ENCODE measurements around the gene FBXO2. TPM values are rescaled to one million over a fixed set of nuclear protein-coding genes. Genes with fewer than 3 reads are reported as not detected.

Gene FBXO2
- total RNA-seq, 1 donor from 2014 or later, result 17.2 TPM

DNA sequence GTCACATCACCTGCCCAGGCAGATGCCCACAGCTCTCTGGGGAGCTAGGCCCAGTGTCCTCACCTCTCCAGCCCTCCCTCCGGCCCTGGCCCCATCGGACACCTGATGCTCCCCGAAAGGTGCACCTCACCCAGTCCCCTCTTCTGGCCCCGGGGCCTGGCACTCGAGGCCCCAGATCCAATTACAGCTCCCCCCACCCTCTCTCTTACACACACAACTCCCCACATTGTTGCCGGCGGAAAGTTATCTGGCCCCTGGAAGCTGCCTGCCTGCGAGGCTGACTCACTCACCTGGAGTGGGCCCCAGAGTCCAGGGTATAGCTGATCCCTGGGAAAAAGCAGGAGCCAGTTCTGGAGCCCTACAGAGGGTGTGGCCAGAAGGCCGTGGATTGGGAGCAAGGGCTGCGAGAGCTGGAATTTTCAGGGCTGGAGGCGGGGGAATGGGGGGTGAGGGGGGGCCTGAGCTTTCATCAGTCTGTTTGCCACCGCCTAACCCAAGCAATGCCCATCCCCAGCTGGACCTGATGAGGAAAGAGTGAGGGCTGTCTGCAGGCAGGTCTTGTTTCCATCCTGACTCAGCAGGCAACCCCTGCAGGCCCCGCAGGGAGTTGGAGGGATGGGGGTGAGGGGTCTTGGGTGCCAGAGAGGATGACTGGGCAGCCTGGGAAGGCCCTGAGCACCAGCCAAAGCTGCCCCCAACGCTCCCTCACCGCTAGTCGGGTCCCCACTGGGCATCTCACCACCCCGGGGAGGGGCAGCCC lies 948 bp downstream of the FBXO2 start:
- DNase-seq (ENCODE audit: low read depth), result peak; percentile 33

GRCh38 chr1:11652203-11652780 lies 1.9 kb downstream of the FBXO2 start:
- no peak for DNase-seq (ENCODE audit: low read depth)

- DNase-seq (ENCODE audit: low read depth), result no peak
Observed at GRCh38 chr1:11651017-11651416, 3.2 kb downstream of the FBXO2 start.

GRCh38 chr1:11650331-11650991 lies 3.8 kb downstream of the FBXO2 start:
- peak; percentile 50 for DNase-seq (ENCODE audit: low read depth)

- no peak for DNase-seq (ENCODE audit: low read depth)
Observed at GRCh38 chr1:11649624-11650330, 4.5 kb downstream of the FBXO2 start.

- DNase-seq (ENCODE audit: low read depth), result no peak
Observed at GRCh38 chr1:11649237-11649623, 5.0 kb downstream of the FBXO2 start.

- no peak for DNase-seq (ENCODE audit: low read depth)
Observed at GRCh38 chr1:11648732-11649158, 5.5 kb downstream of the FBXO2 start.

- no peak for DNase-seq (ENCODE audit: low read depth)
Observed at GRCh38 chr1:11648039-11648438, 6.2 kb downstream of the FBXO2 start.

DNA sequence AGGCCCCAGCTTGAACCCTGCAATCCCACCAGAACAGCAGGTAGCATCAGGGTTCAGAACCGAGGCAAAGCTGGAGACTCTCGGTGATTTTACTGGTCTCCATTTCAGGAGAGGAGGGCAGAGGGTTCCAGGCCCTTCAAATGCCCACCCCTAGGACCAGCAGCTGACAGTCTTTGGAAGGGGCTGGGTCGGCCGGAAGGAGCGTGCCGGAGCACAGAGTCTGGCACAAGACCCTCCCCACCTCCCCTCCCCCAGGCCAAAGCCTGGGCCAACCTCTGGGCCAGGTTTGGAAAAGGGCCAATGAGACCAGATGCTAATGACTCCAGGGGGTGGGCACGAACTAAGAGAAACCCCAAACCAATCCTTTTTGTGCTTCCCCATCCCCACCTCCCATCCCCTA lies 6.9 kb downstream of the FBXO2 start:
- DNase-seq (ENCODE audit: low read depth), result no peak

DNA sequence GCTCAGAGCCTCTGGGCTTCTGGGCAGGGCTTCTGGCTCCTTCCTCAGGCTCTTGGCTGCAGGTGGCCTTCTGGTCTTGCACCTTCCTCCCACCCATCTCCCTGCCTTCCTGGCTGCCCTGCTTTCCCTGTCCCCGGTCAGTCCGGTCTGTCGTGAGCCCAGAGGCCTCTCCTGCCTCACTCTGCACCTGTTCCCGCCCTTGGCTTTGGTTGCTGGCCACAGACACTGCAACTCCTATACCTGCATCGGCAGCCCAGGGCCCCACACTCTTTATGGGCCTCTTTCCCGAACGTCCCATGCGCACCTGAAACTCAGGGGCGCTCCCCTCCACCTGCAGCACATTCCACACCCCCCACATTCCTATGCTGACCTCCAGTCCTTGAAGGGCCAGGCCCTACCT lies 7.9 kb downstream of the FBXO2 start:
- no peak for DNase-seq (ENCODE audit: low read depth)

- DNase-seq (ENCODE audit: low read depth), result peak; percentile 43
Observed at GRCh38 chr1:11645670-11646265, 8.5 kb downstream of the FBXO2 start.

- no peak for DNase-seq (ENCODE audit: low read depth)
Observed at GRCh38 chr1:11645270-11645669, 9.0 kb downstream of the FBXO2 start.

DNA sequence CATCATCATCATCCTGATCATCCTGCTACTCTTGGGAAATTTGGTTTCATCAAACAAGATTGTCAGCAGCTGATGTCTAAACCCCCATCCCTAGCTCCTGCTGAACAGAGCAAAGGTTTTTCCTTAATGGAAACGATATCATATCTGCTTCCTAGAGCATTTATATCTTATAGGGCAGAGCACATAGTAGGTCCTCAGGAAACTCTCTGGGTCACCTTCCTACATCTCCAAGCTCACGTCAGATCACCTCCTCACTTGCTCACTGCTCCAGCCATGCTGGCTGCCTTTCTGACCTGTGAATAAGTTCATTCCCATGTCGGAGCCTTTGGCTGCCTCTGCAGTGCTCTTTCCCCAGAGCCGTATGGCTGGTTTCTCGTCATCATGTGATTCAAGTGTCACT lies 10.4 kb downstream of the FBXO2 start:
- no peak for DNase-seq (ENCODE audit: low read depth)

DNA sequence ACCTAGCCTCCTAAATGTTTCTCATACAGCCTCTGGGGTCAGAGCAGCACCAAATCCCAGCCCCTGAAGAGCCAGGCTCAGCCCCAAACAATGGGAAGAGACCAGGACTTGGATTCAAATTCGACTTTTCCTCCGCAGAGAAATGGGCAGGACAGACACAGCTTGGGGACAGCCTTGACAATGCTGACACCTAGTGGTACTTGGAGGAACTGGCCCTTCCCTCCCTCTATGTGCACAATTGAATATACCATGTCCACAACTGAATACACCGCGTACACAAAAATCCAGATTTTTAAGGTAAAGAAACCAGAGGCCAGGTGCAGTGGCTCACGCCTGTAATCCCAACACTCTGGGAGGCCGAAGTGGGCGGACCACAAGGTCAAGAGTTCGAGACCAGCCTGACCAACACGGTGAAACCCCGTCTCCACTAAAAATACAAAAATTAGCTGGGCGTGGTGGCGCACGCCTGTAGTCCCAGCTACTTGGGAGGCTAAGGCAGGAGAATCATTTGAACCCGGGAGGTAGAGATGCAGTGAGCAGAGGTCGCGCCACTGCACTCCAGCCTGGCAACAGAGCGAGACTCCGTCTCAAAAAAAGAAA lies 11.7 kb downstream of the FBXO2 start:
- peak; percentile 41 for DNase-seq (ENCODE audit: low read depth)

- DNase-seq (ENCODE audit: low read depth), result no peak
Observed at GRCh38 chr1:11641776-11642305, 12.4 kb downstream of the FBXO2 start.

DNA sequence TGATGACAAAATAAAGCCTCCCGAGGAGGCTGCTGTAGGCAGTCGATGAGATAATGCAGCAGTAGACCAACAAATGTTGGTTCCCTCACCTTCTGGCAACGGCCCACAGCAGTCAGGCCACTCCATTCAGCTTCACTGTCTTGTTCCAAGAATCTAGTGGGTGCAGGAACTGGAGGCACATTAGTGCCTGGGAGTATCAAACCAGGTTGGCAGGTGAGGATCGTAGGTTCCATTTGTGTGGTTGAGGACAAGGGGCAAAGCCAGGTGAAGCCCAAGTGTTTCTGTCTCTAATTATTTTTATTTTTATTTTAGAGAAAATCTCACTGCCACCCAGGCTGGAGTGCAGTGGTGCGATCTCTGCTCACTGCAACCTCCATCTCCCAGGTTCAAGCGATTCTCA lies 13.3 kb downstream of the FBXO2 start:
- no peak for DNase-seq (ENCODE audit: low read depth)

DNA sequence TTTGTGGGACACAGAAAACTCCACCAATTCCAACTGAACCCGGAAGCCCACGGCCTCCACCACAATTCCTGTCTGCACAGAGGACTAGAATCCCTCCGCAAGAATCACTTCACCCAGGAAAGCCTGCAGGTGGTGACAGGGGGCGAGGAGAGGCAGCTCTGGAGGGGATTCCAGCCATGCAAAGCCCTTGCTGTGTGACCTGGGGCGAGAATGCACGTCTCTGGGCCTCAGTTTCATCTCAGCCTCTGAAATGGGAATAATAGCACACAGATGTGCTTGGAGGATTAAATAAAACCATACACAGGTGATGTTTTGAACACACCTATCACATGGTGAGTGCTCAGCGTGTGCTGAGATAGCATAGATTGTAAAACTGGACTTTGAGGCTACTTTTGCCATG lies 14.1 kb downstream of the FBXO2 start:
- no peak for DNase-seq (ENCODE audit: low read depth)

DNA sequence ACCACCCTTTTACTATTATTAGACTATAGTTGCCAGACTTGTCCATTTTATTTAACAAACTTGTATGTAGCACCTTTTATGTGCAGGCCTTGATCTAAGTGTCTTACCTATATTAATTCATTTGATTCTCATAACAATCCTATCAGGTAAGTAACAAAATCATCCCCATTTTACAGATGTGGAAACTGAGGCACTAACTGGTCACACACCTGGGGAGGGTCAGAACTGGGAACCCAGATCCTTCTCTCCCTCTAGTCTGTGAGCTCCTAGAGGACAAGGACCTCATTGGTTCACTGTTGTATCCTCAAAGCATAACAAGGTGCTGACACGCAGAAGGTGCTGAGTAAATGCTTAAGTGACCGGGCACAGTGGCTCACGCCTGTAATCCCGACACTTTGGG lies 14.9 kb downstream of the FBXO2 start:
- DNase-seq (ENCODE audit: low read depth), result no peak

GRCh38 chr1:11638121-11638520 lies 16.1 kb downstream of the FBXO2 start:
- no peak for DNase-seq (ENCODE audit: low read depth)

- no peak for DNase-seq (ENCODE audit: low read depth)
Observed at GRCh38 chr1:11634365-11635192, 19.6 kb downstream of the FBXO2 start.
